Tibial artery (tissue), 4 donors: ENCODE results near the gene MAPKAP1.

Source experiments
- DNase-seq, 2 donors: peaks; one replicate each; pipeline ENCODE4 v3.0.0-alpha.2; 2019
- H3K27ac ChIP-seq, 2 donors: fragments of 200-600 bp; sonication (generic) in 1 of 2; 1 replicate in 1 of 2; 2 replicates in 1 of 2; pipeline ENCODE4 v1.5.1; 2018 to 2019; ENCODE audit warnings: mild to moderate bottlenecking in 1 of 2
- H3K27me3 ChIP-seq, 2 donors: fragments of 200-600 bp; sonication (generic) in 1 of 2; one replicate each; pipeline versions ENCODE4 v1.5.1 to v1.6.0; 2016 to 2019
- H3K36me3 ChIP-seq, 3 donors: fragments of 200-600 bp; sonication (generic) in 2 of 3; one replicate each; pipeline ENCODE4 v1.5.1; 2016 to 2019; ENCODE audit warnings: mild to moderate bottlenecking in 2 of 3
- H3K4me1 ChIP-seq, 4 donors: fragments of 200-600 bp; sonication (generic) in 2 of 4; 1 replicate in 3 of 4; 2 replicates in 1 of 4; pipeline ENCODE4 v1.5.1; 2016 to 2019
- H3K4me3 ChIP-seq, 2 donors: fragments of 200-600 bp; sonication (generic) in 1 of 2; 1 replicate in 1 of 2; 2 replicates in 1 of 2; pipeline ENCODE4 v1.5.1; 2018 to 2019; ENCODE audit warnings: mild to moderate bottlenecking in 2 of 2
- H3K9me3 ChIP-seq, 3 donors: fragments of 200-600 bp; sonication (generic) in 1 of 3; one replicate each; pipeline ENCODE4 v1.5.1; 2016 to 2019
- intact Hi-C: fragments of 100-400 bp; cut with DNase I; formaldehyde crosslinking; loops from one replicate; pipeline ENCODE4 v1.15.0; 2023; ENCODE audit warnings: low total_unique reads
- TF ChIP-seq, protein P1 (sequence below), 2 experiments: fragments of 200-600 bp in 1 of 2; fragments of 450-650 bp in 1 of 2; IDR thresholded peaks; one replicate each; pipeline ENCODE4 v1.5.1; 2017 to 2019; ENCODE audit warnings: antibody characterized with exemption in 2 of 2, mild to moderate bottlenecking in 1 of 2, moderate library complexity in 1 of 2

MAPKAP1 gene

DNA sequence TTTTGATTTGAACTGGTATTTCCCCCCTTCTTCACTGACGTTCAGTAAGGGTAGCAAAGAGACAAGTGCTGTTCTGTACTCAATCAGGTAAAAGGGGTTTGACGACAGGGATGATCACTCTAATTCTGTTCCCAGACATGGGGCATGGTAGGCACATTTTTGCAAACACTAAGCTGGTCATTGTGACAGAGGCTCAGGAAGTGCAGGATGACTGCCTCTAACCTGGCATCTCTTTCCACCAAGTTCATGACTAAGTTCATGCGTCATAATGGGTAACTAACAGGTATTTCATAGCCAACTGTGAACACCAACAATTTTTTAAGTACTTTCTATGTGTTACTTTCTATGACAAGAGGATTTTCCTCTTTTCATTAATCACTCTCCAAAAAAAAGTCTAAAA is 166.5 kb downstream of the MAPKAP1 start:
- Histone ChIP-seq H3K27me3 (no peaks in the 10 kb centered on the region), H3K27ac (no peak overlapping the region), H3K9me3 (no peaks in the 10 kb centered on the region), H3K4me3 (no peak overlapping the region), H3K36me3 (no peaks in the 10 kb centered on the region), H3K4me1 (peaks cover 0 to 38% (median 25%) of the 10 kb centered on the region in 4 donors)
- DNase-seq, result no peak
- intact Hi-C loops, result no loop called here
- TF ChIP-seq, protein P1, sequence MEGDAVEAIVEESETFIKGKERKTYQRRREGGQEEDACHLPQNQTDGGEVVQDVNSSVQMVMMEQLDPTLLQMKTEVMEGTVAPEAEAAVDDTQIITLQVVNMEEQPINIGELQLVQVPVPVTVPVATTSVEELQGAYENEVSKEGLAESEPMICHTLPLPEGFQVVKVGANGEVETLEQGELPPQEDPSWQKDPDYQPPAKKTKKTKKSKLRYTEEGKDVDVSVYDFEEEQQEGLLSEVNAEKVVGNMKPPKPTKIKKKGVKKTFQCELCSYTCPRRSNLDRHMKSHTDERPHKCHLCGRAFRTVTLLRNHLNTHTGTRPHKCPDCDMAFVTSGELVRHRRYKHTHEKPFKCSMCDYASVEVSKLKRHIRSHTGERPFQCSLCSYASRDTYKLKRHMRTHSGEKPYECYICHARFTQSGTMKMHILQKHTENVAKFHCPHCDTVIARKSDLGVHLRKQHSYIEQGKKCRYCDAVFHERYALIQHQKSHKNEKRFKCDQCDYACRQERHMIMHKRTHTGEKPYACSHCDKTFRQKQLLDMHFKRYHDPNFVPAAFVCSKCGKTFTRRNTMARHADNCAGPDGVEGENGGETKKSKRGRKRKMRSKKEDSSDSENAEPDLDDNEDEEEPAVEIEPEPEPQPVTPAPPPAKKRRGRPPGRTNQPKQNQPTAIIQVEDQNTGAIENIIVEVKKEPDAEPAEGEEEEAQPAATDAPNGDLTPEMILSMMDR (IDR thresholded peaks at IDR 0.05), result no peak

DNA sequence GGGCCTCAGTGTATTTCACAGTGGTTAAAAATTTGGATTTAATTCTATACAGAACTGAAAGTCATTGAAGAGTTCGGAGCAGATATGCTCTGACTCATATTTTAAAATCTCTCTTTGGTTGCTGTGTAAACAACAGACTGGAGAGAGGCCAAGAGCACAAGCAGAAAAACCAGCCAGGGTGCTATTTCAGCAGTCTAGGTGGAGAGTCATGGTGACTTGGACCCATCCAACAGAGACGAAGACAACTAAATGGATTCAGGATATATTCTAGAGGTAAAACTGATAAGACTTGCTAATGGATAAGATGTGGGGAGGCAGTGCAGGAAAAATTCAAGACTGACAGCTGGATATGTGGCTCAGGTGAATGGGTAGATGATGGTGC is 168.9 kb downstream of the MAPKAP1 start:
- intact Hi-C loops, result no loop called here
- Histone ChIP-seq H3K9me3 (no peaks in the 10 kb centered on the region), H3K4me1 (peaks cover 0 to 25% (median 12%) of the 10 kb centered on the region in 4 donors), H3K36me3 (no peaks in the 10 kb centered on the region), H3K27ac (no peak overlapping the region), H3K27me3 (no peaks in the 10 kb centered on the region), H3K4me3 (no peak overlapping the region)
- TF ChIP-seq, protein P1 (IDR thresholded peaks at IDR 0.05), result no peak
- DNase-seq, result no peak

DNA sequence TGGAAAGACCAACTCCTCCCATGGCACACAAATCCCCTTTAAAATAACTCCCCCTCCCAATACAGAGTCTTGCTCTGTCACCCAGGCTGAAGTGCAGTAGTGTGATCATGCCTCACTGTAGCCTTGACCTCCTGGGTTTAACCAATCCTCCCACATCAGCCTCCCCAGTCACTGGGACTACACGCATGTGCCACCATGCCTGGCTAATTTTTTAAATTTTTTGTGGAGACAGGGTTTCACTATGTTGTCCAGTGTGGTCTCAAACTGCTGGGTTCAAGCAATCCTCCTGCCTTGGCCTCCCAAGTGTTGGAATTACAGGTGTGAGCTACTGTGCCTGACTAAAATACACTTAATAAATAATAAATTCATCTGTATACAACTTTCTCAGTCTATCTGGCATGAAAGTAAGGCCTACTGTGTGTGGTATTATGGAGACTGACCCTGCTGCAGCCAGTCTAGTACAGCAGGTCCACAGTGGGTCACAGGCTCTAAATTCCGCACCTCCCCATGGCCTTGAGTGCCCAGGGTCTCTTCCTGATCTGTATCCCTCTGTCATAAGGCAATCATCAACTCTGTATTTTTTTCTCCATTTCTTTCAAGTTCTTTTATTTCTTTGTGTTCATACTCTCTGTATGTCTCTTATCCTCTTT is 169.4 kb downstream of the MAPKAP1 start:
- intact Hi-C loops, result no loop called here
- TF ChIP-seq, protein P1 (IDR thresholded peaks at IDR 0.05), result no peak
- Histone ChIP-seq H3K36me3 (no peaks in the 10 kb centered on the region), H3K27ac (no peak overlapping the region), H3K27me3 (no peaks in the 10 kb centered on the region), H3K9me3 (no peaks in the 10 kb centered on the region), H3K4me3 (no peak overlapping the region), H3K4me1 (peaks cover 0 to 25% (median 12%) of the 10 kb centered on the region in 4 donors)
- DNase-seq, result no peak

DNA sequence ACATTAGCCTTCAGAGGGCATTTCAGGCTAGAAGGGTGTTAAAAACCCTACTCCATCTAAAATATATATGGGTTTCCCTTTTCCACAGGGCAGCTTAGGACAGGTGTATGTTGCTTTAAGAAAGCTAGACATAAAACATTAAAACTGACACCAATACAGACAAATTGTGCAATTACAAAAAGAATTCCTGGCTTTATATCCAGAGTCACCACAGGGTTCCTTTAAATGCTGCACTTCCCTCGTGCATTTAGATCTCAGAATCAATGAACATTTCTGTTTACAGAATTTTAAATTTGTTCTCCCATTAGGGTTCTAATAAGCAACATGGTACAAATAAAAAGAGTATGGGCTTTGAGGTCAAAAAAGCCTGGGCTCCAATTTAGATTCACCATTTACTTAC is 170.2 kb downstream of the MAPKAP1 start:
- Histone ChIP-seq H3K27ac (no peak overlapping the region), H3K4me1 (peaks cover 0 to 25% (median 12%) of the 10 kb centered on the region in 4 donors), H3K4me3 (no peak overlapping the region), H3K36me3 (no peaks in the 10 kb centered on the region), H3K9me3 (no peaks in the 10 kb centered on the region), H3K27me3 (no peaks in the 10 kb centered on the region)
- intact Hi-C loops, result no loop called here
- TF ChIP-seq, protein P1 (IDR thresholded peaks at IDR 0.05), result no peak
- DNase-seq, result no peak

DNA sequence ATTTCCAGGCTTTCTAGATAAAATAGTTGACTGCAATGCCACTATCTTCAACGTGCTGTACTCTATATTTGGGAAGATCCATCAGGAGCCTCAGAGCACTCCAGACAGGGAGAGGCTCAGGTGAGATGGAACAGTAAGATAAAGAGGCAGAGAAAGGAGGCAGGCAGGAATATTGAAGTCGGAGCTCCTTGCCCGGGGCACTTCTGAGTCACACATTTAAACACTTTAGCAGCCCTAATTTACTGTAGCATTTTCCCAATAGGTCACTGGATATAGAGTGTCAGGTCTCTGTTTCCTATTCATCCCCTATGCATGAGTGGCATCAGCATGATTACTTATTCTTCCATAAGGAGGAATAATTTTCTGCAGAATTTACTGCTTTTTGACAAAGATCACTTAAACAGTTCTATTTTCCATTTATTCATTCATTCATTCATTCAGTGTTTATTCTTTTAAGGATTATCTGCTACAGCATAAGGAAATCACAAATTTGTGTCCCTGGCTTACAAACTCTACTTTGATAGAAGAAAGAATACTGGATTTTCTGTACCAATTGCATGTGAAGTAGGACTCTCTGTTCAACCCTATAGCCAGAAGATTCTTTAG is 170.7 kb downstream of the MAPKAP1 start:
- Histone ChIP-seq H3K4me3 (no peak overlapping the region), H3K36me3 (no peaks in the 10 kb centered on the region), H3K9me3 (no peaks in the 10 kb centered on the region), H3K27ac (no peak overlapping the region), H3K27me3 (no peaks in the 10 kb centered on the region), H3K4me1 (peaks cover 0 to 25% (median 12%) of the 10 kb centered on the region in 4 donors)
- TF ChIP-seq, protein P1 (IDR thresholded peaks at IDR 0.05), result no peak
- DNase-seq, result no peak
- intact Hi-C loops, result no loop called here
